SW480 (cell line): ENCODE results near the gene AGPS.

Source experiments
- DNase-seq: peaks from one replicate; pipeline ENCODE4 v3.0.0-alpha.2; 2016; ENCODE audit warnings: low spot score

AGPS gene

GRCh38 chr2:177592397-177592796, 199.8 kb downstream of the AGPS start:
- DNase-seq, result no peak

GRCh38 chr2:177592945-177593344, 200.4 kb downstream of the AGPS start:
- DNase-seq, result no peak

GRCh38 chr2:177593402-177593801, 200.8 kb downstream of the AGPS start:
- DNase-seq, result no peak
